Renal cortical epithelial cell (primary cell): ENCODE data around the gene LHX6. TPM values are rescaled to one million over a fixed set of nuclear protein-coding genes. Genes with fewer than 3 reads are reported as not detected.

ENCODE experiments used
- DNase-seq: peaks from one replicate; pipeline ENCODE4 v3.0.0-alpha.2; 2011; ENCODE audit warnings: low read depth
- total RNA-seq: library from RNA; depleted of rRNA; stranded (reverse); fragments of >200 nt; gene quantifications from 2 replicates; pipeline ENCODE4 v1.2.3, GENCODE V29; 2014

LHX6 gene
- total RNA-seq, 1 donor from 2014 or later, result 0.10 TPM

GRCh38 chr9:122234022-122234748 lies 5.4 kb upstream of the LHX6 start:
- no peak for DNase-seq

GRCh38 chr9:122232796-122233306 lies 4.1 kb upstream of the LHX6 start:
- no peak for DNase-seq

- no peak for DNase-seq
Measured at GRCh38 chr9:122229485-122229837, 704 bp upstream of the LHX6 start.

- DNase-seq, result no peak
Measured at GRCh38 chr9:122228191-122228567, 578 bp downstream of the LHX6 start.

GRCh38 chr9:122227575-122227900 lies 1.2 kb downstream of the LHX6 start:
- no peak for DNase-seq

- no peak for DNase-seq
Measured at GRCh38 chr9:122226758-122227574, 1.8 kb downstream of the LHX6 start.

- DNase-seq, result no peak
Measured at GRCh38 chr9:122226142-122226757, 2.5 kb downstream of the LHX6 start.

- no peak for DNase-seq
Measured at GRCh38 chr9:122225312-122226141, 3.2 kb downstream of the LHX6 start.

- no peak for DNase-seq
Measured at GRCh38 chr9:122223435-122223834, 5.3 kb downstream of the LHX6 start.

GRCh38 chr9:122222791-122223190 lies 6.0 kb downstream of the LHX6 start:
- DNase-seq, result no peak

GRCh38 chr9:122221183-122221811 lies 7.5 kb downstream of the LHX6 start:
- DNase-seq, result no peak

- no peak for DNase-seq
Measured at GRCh38 chr9:122220673-122221182, 8.0 kb downstream of the LHX6 start.

- DNase-seq, result no peak
Measured at GRCh38 chr9:122219856-122220672, 8.7 kb downstream of the LHX6 start.

- DNase-seq, result no peak
Measured at GRCh38 chr9:122218935-122219855, 9.6 kb downstream of the LHX6 start.

GRCh38 chr9:122218071-122218934 lies 10.5 kb downstream of the LHX6 start:
- no peak for DNase-seq

GRCh38 chr9:122217640-122218039 lies 11.1 kb downstream of the LHX6 start:
- DNase-seq, result no peak

GRCh38 chr9:122216798-122217418 lies 11.8 kb downstream of the LHX6 start:
- DNase-seq, result no peak
